ENCODE results near the gene UBE3D. TPM values are rescaled to one million over a fixed set of nuclear protein-coding genes. Genes with fewer than 3 reads are reported as not detected.

UBE3D gene
- total RNA-seq, 1 donor from 2014 or later, result 10.3 TPM

- Mint-ChIP-seq H3K4me3 (no peak overlapping the region), H3K9me3 (peaks cover 4% of the 10 kb centered on the region), H3K27me3 (ENCODE audit: low read depth) (no peaks in the 10 kb centered on the region), H3K4me1 (no peaks in the 10 kb centered on the region), H3K27ac (ENCODE audit: unreplicated experiment) (no peak overlapping the region), H3K36me3 (ENCODE audit: low read depth) (peaks cover 10% of the 10 kb centered on the region)
- no peak for TF ChIP-seq CTCF (conservative IDR thresholded peaks at IDR 0.05)
- no peak for DNase-seq (ENCODE audit: low read depth, low spot score)
Measured at GRCh38 chr6:82978362-82978945, 87.2 kb downstream of the UBE3D start.

- no peak for DNase-seq (ENCODE audit: low read depth, low spot score)
- Mint-ChIP-seq H3K4me1 (no peaks in the 10 kb centered on the region), H3K36me3 (ENCODE audit: low read depth) (peaks cover 10% of the 10 kb centered on the region), H3K27ac (ENCODE audit: unreplicated experiment) (no peak overlapping the region), H3K9me3 (peaks cover 4% of the 10 kb centered on the region), H3K4me3 (no peak overlapping the region), H3K27me3 (ENCODE audit: low read depth) (no peaks in the 10 kb centered on the region)
- TF ChIP-seq CTCF (conservative IDR thresholded peaks at IDR 0.05), result no peak
Measured at GRCh38 chr6:82976179-82976578, 89.5 kb downstream of the UBE3D start.

GRCh38 chr6:82971877-82972460 is 93.7 kb downstream of the UBE3D start:
- DNase-seq (ENCODE audit: low read depth, low spot score), result no peak
- Mint-ChIP-seq H3K9me3 (peaks cover 2% of the 10 kb centered on the region), H3K27me3 (ENCODE audit: low read depth) (no peaks in the 10 kb centered on the region), H3K36me3 (ENCODE audit: low read depth) (peaks cover 2% of the 10 kb centered on the region), H3K4me3 (no peak overlapping the region), H3K27ac (ENCODE audit: unreplicated experiment) (no peak overlapping the region), H3K4me1 (no peaks in the 10 kb centered on the region)
- no peak for TF ChIP-seq CTCF (conservative IDR thresholded peaks at IDR 0.05)

- peaks cover 2% of the 10 kb centered on the region for H3K9me3 Mint-ChIP-seq
- H3K27me3 Mint-ChIP-seq (ENCODE audit: low read depth), result no peaks in the 10 kb centered on the region
- no peak for TF ChIP-seq CTCF (conservative IDR thresholded peaks at IDR 0.05)
- no peak for DNase-seq (ENCODE audit: low read depth, low spot score)
- peaks cover 5% of the 10 kb centered on the region for H3K36me3 Mint-ChIP-seq (ENCODE audit: low read depth)
- no peak overlapping the region for H3K4me3 Mint-ChIP-seq
- no peak overlapping the region for H3K27ac Mint-ChIP-seq (ENCODE audit: unreplicated experiment)
- no peaks in the 10 kb centered on the region for H3K4me1 Mint-ChIP-seq
Measured at GRCh38 chr6:82970839-82971238, 94.8 kb downstream of the UBE3D start.

GRCh38 chr6:82968708-82969107 is 96.9 kb downstream of the UBE3D start:
- DNase-seq (ENCODE audit: low read depth, low spot score), result no peak
- peaks cover 2% of the 10 kb centered on the region for H3K9me3 Mint-ChIP-seq
- no peak for TF ChIP-seq CTCF (conservative IDR thresholded peaks at IDR 0.05)
- no peaks in the 10 kb centered on the region for H3K4me1 Mint-ChIP-seq
- H3K27me3 Mint-ChIP-seq (ENCODE audit: low read depth), result no peaks in the 10 kb centered on the region
- no peak overlapping the region for H3K4me3 Mint-ChIP-seq
- H3K36me3 Mint-ChIP-seq (ENCODE audit: low read depth), result peaks cover 5% of the 10 kb centered on the region
- H3K27ac Mint-ChIP-seq (ENCODE audit: unreplicated experiment), result no peak overlapping the region

All from neural crest cell (in vitro differentiated cells).